Psoas muscle (tissue), 8 donors: ENCODE data around the gene TM9SF1. TPM values are rescaled to one million over a fixed set of nuclear protein-coding genes. Genes with fewer than 3 reads are reported as not detected.

Experiments
- ATAC-seq, 4 donors: fragments of 200-7000 bp; cut with Tn5 transposase; one replicate each; pipeline ENCODE4 v1.9.1; 2020; ENCODE audit warnings: moderate library complexity in 3 of 4, mild to moderate bottlenecking in 2 of 4
- DNase-seq, 2 donors: peaks; one replicate each; pipeline ENCODE4 v3.0.0-alpha.2; 2020
- H3K27ac ChIP-seq: fragments of 200-600 bp; one replicate; pipeline ENCODE4 v1.8.0; 2022
- H3K27me3 ChIP-seq, 3 donors: fragments of 200-600 bp in 1 of 3; one replicate each; pipeline versions ENCODE4 v1.6.1 to v1.8.0; 2013 to 2022; ENCODE audit warnings: low read length in 2 of 3, mild to moderate bottlenecking in 2 of 3, moderate library complexity in 1 of 3; ENCODE audit not compliant: insufficient read depth in 3 of 3
- H3K36me3 ChIP-seq, 2 donors: fragments of 200-600 bp in 1 of 2; one replicate each; pipeline versions ENCODE4 v1.6.1 to v1.8.0; 2013 to 2022; ENCODE audit warnings: low read depth in 1 of 2, mild to moderate bottlenecking in 1 of 2, moderate library complexity in 1 of 2; ENCODE audit not compliant: insufficient read depth in 1 of 2
- H3K4me1 ChIP-seq: fragments of 200-600 bp; one replicate; pipeline ENCODE4 v1.8.0; 2022
- H3K4me3 ChIP-seq: fragments of 200-600 bp; one replicate; pipeline ENCODE4 v1.8.0; 2022; ENCODE audit warnings: mild to moderate bottlenecking
- H3K9me3 ChIP-seq: fragments of 200-600 bp; one replicate; pipeline ENCODE4 v1.8.0; 2022
- CTCF ChIP-seq: fragments of 200-600 bp; IDR thresholded peaks from one replicate; pipeline ENCODE4 v1.8.0; 2022; ENCODE audit warnings: antibody characterized with exemption
- WGBS, 3 donors: extraction: QIAGEN DNeasy Blood & Tissue Kit; methylation state at CpG; one replicate each; pipeline versions ENCODE4 v1.1.6 to v1.1.7; 2013; 5-methylcytosine and 5-hydroxymethylcytosine counted together
- intact Hi-C, 2 donors: fragments of 100-400 bp; cut with DNase I; formaldehyde crosslinking; loops; one replicate each; pipeline versions ENCODE4 v1.11.0 to v1.14.2; 2022
- polyA plus RNA-seq, 3 donors: library from polyadenylated mRNA; stranded (reverse); fragments of 200-250 nt; gene quantifications; one replicate each; pipeline ENCODE4 v1.2.3, GENCODE V29; 2013
- total RNA-seq, 4 donors: library from RNA; stranded (reverse); fragmentation: NEBNext Ultra II Directional in 2 of 4; extraction: Animal tissue kit (Norgen Biotek cat#: 25700) in 2 of 4; gene quantifications; one replicate each; pipeline versions ENCODE4 v1.2.1 to v1.2.4, GENCODE V29; 2021 to 2023
- donor health status: healthy with polysubstance abuse.
- donor health status: DM: no; HTN: no; CAD: no; lungs with moderate emphysema.
- donor health status: Bipolar disorder and iron deficiency.
- donor health status: healthy.
- donor health status: DM: yes; HTN: yes; CAD: no.
- donor health status: DM: no; HTN: no; CAD: no.
- donor health status: DM: no; HTN: no; CAD: no.
- donor health status: DM: yes; HTN: yes; CAD: no.

Gene TM9SF1
- total and polyA plus RNA-seq, 7 donors, result 21.0 to 43.4 (median 22.0) TPM

GRCh38 chr14:24181371-24182077, 13.7 kb downstream of the TM9SF1 start:
- TF ChIP-seq CTCF, result no peak
- H3K9me3 ChIP-seq, result no peaks in the 10 kb centered on the region
- H3K4me1 ChIP-seq, result peaks cover 20% of the 10 kb centered on the region
- 88 to 89% (median 88%) methylated on average over 19 of the region's 19 CpGs for WGBS, 3 donors
- peak in 1 of 2 donors; percentile 46 for DNase-seq
- H3K36me3 ChIP-seq, result peaks cover 4 to 96% of the 10 kb centered on the region in 2 donors
- no peak overlapping the region for H3K27ac ChIP-seq
- no peak overlapping the region for H3K4me3 ChIP-seq
- intact Hi-C loops, result no loop called here
- H3K27me3 ChIP-seq, result no peaks in the 10 kb centered on the region
- no peak for ATAC-seq

- no peaks in the 10 kb centered on the region for H3K27me3 ChIP-seq
- intact Hi-C loops, result no loop called here
- no peak overlapping the region for H3K4me3 ChIP-seq
- no peak for TF ChIP-seq CTCF
- peak in 1 of 2 donors; percentile 43 for DNase-seq
- peak; percentile 65 to 76 (median 70) for ATAC-seq
- 46 to 71% (median 61%) methylated on average over 18 of the region's 18 CpGs for WGBS, 3 donors
- no peaks in the 10 kb centered on the region for H3K9me3 ChIP-seq
- H3K36me3 ChIP-seq, result peaks cover under 1 to 88% of the 10 kb centered on the region in 2 donors
- peaks cover 20% of the 10 kb centered on the region for H3K4me1 ChIP-seq
- H3K27ac ChIP-seq, result peak overlapping the region; percentile 79
These were observed 15.1 kb downstream of the TM9SF1 start for GRCh38 chr14:24179961-24180796.

GRCh38 chr14:24179294-24179960, 15.8 kb downstream of the TM9SF1 start:
- WGBS, 3 donors, result 71 to 82% (median 77%) methylated on average over 14 of the region's 14 CpGs
- Histone ChIP-seq H3K36me3 (peaks cover 0 to 80% of the 10 kb centered on the region in 2 donors), H3K4me1 (peaks cover 20% of the 10 kb centered on the region), H3K27ac (peak overlapping the region; percentile 79), H3K27me3 (no peaks in the 10 kb centered on the region), H3K4me3 (no peak overlapping the region), H3K9me3 (no peaks in the 10 kb centered on the region)
- no peak for TF ChIP-seq CTCF
- intact Hi-C loops, result no loop called here
- DNase-seq (peak in 1 of 2 donors; percentile 41), ATAC-seq (peak in 3 of 4 donors; percentile 12 to 59 (median 27))

- Histone ChIP-seq H3K27me3 (no peaks in the 10 kb centered on the region), H3K4me1 (peaks cover 20% of the 10 kb centered on the region), H3K9me3 (no peaks in the 10 kb centered on the region), H3K36me3 (peaks cover 0 to 72% of the 10 kb centered on the region in 2 donors), H3K27ac (no peak overlapping the region), H3K4me3 (no peak overlapping the region)
- intact Hi-C loops, result no loop called here
- TF ChIP-seq CTCF, result no peak
- peak in 1 of 2 donors; percentile 35 for DNase-seq
- 71 to 80% (median 75%) methylated on average over 12 of the region's 12 CpGs for WGBS, 3 donors
- no peak for ATAC-seq
These were observed 16.7 kb downstream of the TM9SF1 start for GRCh38 chr14:24178399-24179178.
